Heart left ventricle (tissue), 16 donors: ENCODE results near the gene ZW10. TPM values are rescaled to one million over a fixed set of nuclear protein-coding genes. Genes with fewer than 3 reads are reported as not detected.

Experiments
- ATAC-seq, 4 donors: fragments of 200-7000 bp; cut with Tn5 transposase; one replicate each; pipeline ENCODE4 v1.9.1; 2020 to 2022; ENCODE audit warnings: moderate library complexity in 4 of 4, mild to moderate bottlenecking in 3 of 4, moderate number of reproducible peaks in 1 of 4
- DNase-seq, 5 donors: peaks; one replicate each; pipeline ENCODE4 v3.0.0-alpha.2; 2020
- H3K27ac ChIP-seq, 12 donors: fragments of 200-600 bp; sonication (generic) in 4 of 12; one replicate each; pipeline versions ENCODE4 v1.5.0 to v1.8.0; 2016 to 2022; ENCODE audit warnings: mild to moderate bottlenecking in 2 of 12
- H3K27me3 ChIP-seq, 9 donors: fragments of 200-600 bp; sonication (generic) in 2 of 9; one replicate each; pipeline versions ENCODE4 v1.5.1 to v1.8.0; 2016 to 2022; ENCODE audit warnings: mild to moderate bottlenecking in 3 of 9
- H3K36me3 ChIP-seq, 9 donors: fragments of 200-600 bp; sonication (generic) in 2 of 9; one replicate each; pipeline versions ENCODE4 v1.5.0 to v1.8.0; 2018 to 2022; ENCODE audit warnings: mild to moderate bottlenecking in 2 of 9
- H3K4me1 ChIP-seq, 12 donors: fragments of 200-600 bp; sonication (generic) in 4 of 12; one replicate each; pipeline versions ENCODE4 v1.5.0 to v1.8.0; 2016 to 2022; ENCODE audit warnings: mild to moderate bottlenecking in 3 of 12
- H3K4me3 ChIP-seq, 12 donors: fragments of 200-600 bp; sonication (generic) in 4 of 12; one replicate each; pipeline versions ENCODE4 v1.5.0 to v1.8.0; 2017 to 2022; ENCODE audit warnings: mild to moderate bottlenecking in 9 of 12, moderate library complexity in 4 of 12
- H3K9me3 ChIP-seq, 12 donors: fragments of 200-600 bp; sonication (generic) in 4 of 12; one replicate each; pipeline versions ENCODE4 v1.5.0 to v1.8.0; 2016 to 2022; ENCODE audit warnings: mild to moderate bottlenecking in 1 of 12
- POLR2A ChIP-seq, 2 donors: fragments of 450-650 bp; IDR thresholded peaks; one replicate each; pipeline ENCODE4 v1.6.1; 2017; ENCODE audit warnings: antibody characterized with exemption in 2 of 2, mild to moderate bottlenecking in 2 of 2, moderate library complexity in 2 of 2
- WGBS, 4 donors: extraction: QIAGEN DNeasy Blood & Tissue Kit in 2 of 4; methylation state at CpG; one replicate each; pipeline versions ENCODE4 v1.1.5 to v1.1.7; 2013 to 2018; 5-methylcytosine and 5-hydroxymethylcytosine counted together
- intact Hi-C, 10 donors: fragments of 100-400 bp; cut with DNase I; formaldehyde crosslinking; loops; one replicate each; pipeline versions ENCODE4 v1.11.1 to v1.14.2; 2022
- polyA plus RNA-seq, 2 donors: library from polyadenylated mRNA; stranded (reverse); fragments of 200-250 nt; gene quantifications; one replicate each; pipeline ENCODE4 v1.2.3, GENCODE V29; 2013
- total RNA-seq, 9 donors: library from RNA; depleted of rRNA in 2 of 9; stranded (reverse); fragments of >200 nt in 2 of 9; fragmentation: NEBNext Ultra II Directional in 3 of 9; extraction: Animal tissue kit (Norgen Biotek cat#: 25700) in 3 of 9; gene quantifications; one replicate each; pipeline versions ENCODE4 v1.1.0 to v1.2.4, GENCODE V29; 2016 to 2023
- TF ChIP-seq, protein P1 (sequence below), 12 donors: fragments of 200-600 bp; sonication (generic) in 4 of 12; IDR thresholded peaks; one replicate each; pipeline versions ENCODE4 v1.5.0 to v1.8.0; 2018 to 2022; ENCODE audit warnings: antibody characterized with exemption in 12 of 12, mild to moderate bottlenecking in 5 of 12
- donor health status: ischemic (EF 13 %, LVEDD 7.1; RV severe dilation, severe dysfunction).
- donor health status: healthy with polysubstance abuse.
- donor health status: DM: no; HTN: yes; CAD: no.
- donor health status: DM: no; HTN: no; CAD: no.
- donor health status: ischemic (EF 25% LVEDD 6.9; RV normal size, moderate dysfunction).
- donor health status: ischemic (EF 25% LVEDD 5.7; RV mildly dilated, moderate dysfunction).
- donor health status: healthy.
- donor health status: DM: yes; HTN: yes; CAD: no.
- donor health status: ischemic (EF 35%, LVEDD 5.7; RV mildly dilated, moderate dysfunction).
- donor health status: nonischemic (EF 11% LVEDD 7.7; RV severe dilation, severe dysfunction).
- donor health status: DM: yes; HTN: yes; CAD: no.
- donor health status: PGD.
- donor health status: ischemic (EF 29% LVEDD 5.4; RV normal size, mild dysfunction).
- donor health status: nonischemic (EF 23%, LVEDD 6.1; RV moderate dilation, normal function).

ZW10 gene
- total and polyA plus RNA-seq, 11 donors: 2.2 to 12.0 (median 9.8) TPM

- Histone ChIP-seq H3K27ac (no peak overlapping the region), H3K27me3 (no peaks in the 10 kb centered on the region), H3K4me1 (peaks cover 0 to 1% (median 0%) of the 10 kb centered on the region in 12 donors), H3K4me3 (no peak overlapping the region), H3K9me3 (peaks cover 0 to 5% (median 0%) of the 10 kb centered on the region in 12 donors), H3K36me3 (peaks cover 0 to 92% (median 71%) of the 10 kb centered on the region in 9 donors)
- DNase-seq (no peak), ATAC-seq (no peak)
- intact Hi-C loops: loop anchor here in 1 of 10 donors (10.0 kb wide), 1 partner anchor 435 kb away; no protein-coding TSS in a partner anchor
- 93 to 96% (median 95%) methylated on average over 3 of the region's 3 CpGs for WGBS, 4 donors
- TF ChIP-seq, protein P1, sequence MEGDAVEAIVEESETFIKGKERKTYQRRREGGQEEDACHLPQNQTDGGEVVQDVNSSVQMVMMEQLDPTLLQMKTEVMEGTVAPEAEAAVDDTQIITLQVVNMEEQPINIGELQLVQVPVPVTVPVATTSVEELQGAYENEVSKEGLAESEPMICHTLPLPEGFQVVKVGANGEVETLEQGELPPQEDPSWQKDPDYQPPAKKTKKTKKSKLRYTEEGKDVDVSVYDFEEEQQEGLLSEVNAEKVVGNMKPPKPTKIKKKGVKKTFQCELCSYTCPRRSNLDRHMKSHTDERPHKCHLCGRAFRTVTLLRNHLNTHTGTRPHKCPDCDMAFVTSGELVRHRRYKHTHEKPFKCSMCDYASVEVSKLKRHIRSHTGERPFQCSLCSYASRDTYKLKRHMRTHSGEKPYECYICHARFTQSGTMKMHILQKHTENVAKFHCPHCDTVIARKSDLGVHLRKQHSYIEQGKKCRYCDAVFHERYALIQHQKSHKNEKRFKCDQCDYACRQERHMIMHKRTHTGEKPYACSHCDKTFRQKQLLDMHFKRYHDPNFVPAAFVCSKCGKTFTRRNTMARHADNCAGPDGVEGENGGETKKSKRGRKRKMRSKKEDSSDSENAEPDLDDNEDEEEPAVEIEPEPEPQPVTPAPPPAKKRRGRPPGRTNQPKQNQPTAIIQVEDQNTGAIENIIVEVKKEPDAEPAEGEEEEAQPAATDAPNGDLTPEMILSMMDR (IDR thresholded peaks at IDR 0.05): no peak
- TF ChIP-seq POLR2A (IDR thresholded peaks at IDR 0.05): no peak
These were observed 13.3 kb downstream of the ZW10 start for GRCh38 chr11:113760241-113760640.

DNA sequence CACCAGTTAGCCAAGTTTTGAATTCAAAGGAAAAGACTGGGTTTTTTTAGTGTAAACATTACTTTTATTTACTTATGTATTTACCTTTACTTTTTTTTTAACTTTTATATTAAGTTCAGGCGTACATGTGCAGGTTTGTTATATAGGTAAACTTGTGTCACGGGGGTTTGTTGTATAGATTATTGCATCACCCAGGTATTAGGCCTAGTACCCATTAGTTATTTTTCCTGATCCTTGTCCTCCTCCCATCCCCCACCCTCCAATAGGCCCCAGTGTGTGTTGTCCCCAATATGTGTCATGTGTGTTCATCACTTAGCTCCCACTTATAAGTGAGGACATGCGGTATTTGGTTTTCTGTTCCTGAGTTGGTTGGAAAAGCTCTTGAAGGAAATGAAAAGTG, 20.6 kb downstream of the ZW10 start:
- WGBS, 4 donors: 95 to 99% (median 98%) methylated on average over 3 of the region's 3 CpGs
- H3K9me3 ChIP-seq: no peaks in the 10 kb centered on the region
- H3K36me3 ChIP-seq: peaks cover 0 to 96% (median 73%) of the 10 kb centered on the region in 9 donors
- H3K4me3 ChIP-seq: no peak overlapping the region
- TF ChIP-seq, protein P1 (IDR thresholded peaks at IDR 0.05): no peak
- TF ChIP-seq POLR2A (IDR thresholded peaks at IDR 0.05): no peak
- ATAC-seq: no peak
- H3K4me1 ChIP-seq: no peaks in the 10 kb centered on the region
- H3K27me3 ChIP-seq: no peaks in the 10 kb centered on the region
- no peak for DNase-seq
- no peak overlapping the region for H3K27ac ChIP-seq
- intact Hi-C loops: no loop called here

GRCh38 chr11:113736323-113736722, 37.2 kb downstream of the ZW10 start:
- TF ChIP-seq, protein P1 (IDR thresholded peaks at IDR 0.05): no peak
- TF ChIP-seq POLR2A (IDR thresholded peaks at IDR 0.05): no peak
- Histone ChIP-seq H3K36me3 (peaks cover 0 to 100% (median 92%) of the 10 kb centered on the region in 9 donors), H3K9me3 (no peaks in the 10 kb centered on the region), H3K4me3 (no peak overlapping the region), H3K27me3 (no peaks in the 10 kb centered on the region), H3K27ac (no peak overlapping the region), H3K4me1 (no peaks in the 10 kb centered on the region)
- intact Hi-C loops: loop anchor here in 3 of 10 donors (10.0 kb wide), 2 partner anchors 182 to 202 kb away; no protein-coding TSS in a partner anchor
- ATAC-seq: no peak
- DNase-seq: no peak
- 92 to 98% (median 94%) methylated on average over 1 of the region's 1 CpG for WGBS, 4 donors

GRCh38 chr11:113732092-113732491, 41.4 kb downstream of the ZW10 start:
- intact Hi-C loops: loop anchor here in 6 of 10 donors (5.0 to 10.0 kb wide), 4 partner anchors 177 to 425 kb away; no protein-coding TSS in a partner anchor
- 91 to 95% (median 93%) methylated on average over 5 of the region's 5 CpGs for WGBS, 4 donors
- H3K9me3 ChIP-seq: no peaks in the 10 kb centered on the region
- peaks cover 0 to 59% (median 50%) of the 10 kb centered on the region in 9 donors for H3K36me3 ChIP-seq
- no peak for TF ChIP-seq POLR2A (IDR thresholded peaks at IDR 0.05)
- TF ChIP-seq, protein P1 (IDR thresholded peaks at IDR 0.05): no peak
- DNase-seq (no peak), ATAC-seq (no peak)
- H3K4me1 ChIP-seq: no peaks in the 10 kb centered on the region
- no peak overlapping the region for H3K4me3 ChIP-seq
- H3K27ac ChIP-seq: no peak overlapping the region
- no peaks in the 10 kb centered on the region for H3K27me3 ChIP-seq
